HepG2 (cell line): Measurements from ENCODE around the gene GALNT18.

Experiments used
- CEBPB ChIP-seq: IDR thresholded peaks from 2 replicates; pipeline ENCODE4 v1.6.1; 2011; ENCODE audit warnings: low read depth, low read length, improper control_type of control experiment, borderline replicate concordance
- EZH2 ChIP-seq: conservative IDR thresholded peaks from 2 replicates; pipeline ENCODE4 v1.6.1; 2012; ENCODE audit warnings: mild to moderate bottlenecking, low read depth, low read length, moderate library complexity
- FIP1L1 ChIP-seq: fragments of 200-400 bp; formaldehyde crosslinking; IDR thresholded peaks from 2 replicates; pipeline ENCODE4 v1.6.1; 2018; ENCODE audit warnings: low read depth, mild to moderate bottlenecking, low read length, moderate library complexity, borderline replicate concordance; ENCODE audit not compliant: insufficient read depth
- NFE2L2 ChIP-seq: fragments of 150-350 bp; IDR thresholded peaks from 2 replicates; pipeline ENCODE4 v1.6.1; 2014; ENCODE audit warnings: low read length
- POLR2A ChIP-seq, 2 experiments: IDR thresholded peaks; 2 replicates each; pipeline ENCODE4 v1.6.1; 2011; ENCODE audit warnings: low read depth in 2 of 2, low read length in 2 of 2, mild to moderate bottlenecking in 1 of 2, moderate library complexity in 1 of 2; ENCODE audit not compliant: insufficient read depth in 1 of 2
- POLR2AphosphoS5 ChIP-seq: IDR thresholded peaks from 2 replicates; pipeline ENCODE4 v1.6.1; 2012; ENCODE audit warnings: low read depth, low read length
- ZKSCAN1 ChIP-seq: fragments of 150-350 bp; IDR thresholded peaks from 2 replicates; pipeline ENCODE4 v1.6.1; 2014; ENCODE audit warnings: low read length
- ZNF354B ChIP-seq: sonication (generic); formaldehyde crosslinking; IDR thresholded peaks from 2 replicates; pipeline ENCODE4 v1.8.0; 2022; ENCODE audit warnings: mild to moderate bottlenecking, missing genetic modification reagents
- TF ChIP-seq, protein P1 (sequence below): sonication (generic); formaldehyde crosslinking; IDR thresholded peaks from 2 replicates; pipeline ENCODE4 v1.5.0; 2020; ENCODE audit warnings: mild to moderate bottlenecking, missing genetic modification reagents, moderate library complexity
- TF ChIP-seq, protein P2 (sequence below): IDR thresholded peaks from 2 replicates; pipeline ENCODE4 v1.4.0; 2020; ENCODE audit warnings: mild to moderate bottlenecking, missing genetic modification reagents
- TF ChIP-seq, protein P3 (sequence below): sonication (generic); formaldehyde crosslinking; IDR thresholded peaks from 2 replicates; pipeline ENCODE4 v1.5.0; 2020; ENCODE audit warnings: missing genetic modification reagents

DNA sequence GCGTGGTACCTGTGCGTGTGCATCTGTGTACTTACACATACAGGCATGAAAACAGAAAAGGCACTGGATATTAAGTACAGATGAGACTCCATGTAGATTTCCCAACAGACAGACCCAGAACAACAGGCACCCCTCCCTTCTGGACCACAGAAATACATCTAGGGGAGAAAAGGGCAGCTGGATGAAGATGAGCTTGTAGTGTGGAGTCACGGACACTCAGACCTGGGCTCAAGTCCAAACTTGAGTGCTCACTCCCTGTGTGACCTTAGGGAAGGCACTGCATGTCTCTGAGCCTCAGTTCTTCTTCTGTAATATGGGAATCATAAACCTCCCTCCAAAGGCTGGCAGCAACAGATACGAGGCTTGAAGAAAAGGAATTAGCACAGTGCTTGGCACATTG lies 108.9 kb downstream of the GALNT18 start:
- TF ChIP-seq FIP1L1, result no peak
- TF ChIP-seq CEBPB, result no peak
- no peak for TF ChIP-seq ZKSCAN1
- TF ChIP-seq, protein P1, sequence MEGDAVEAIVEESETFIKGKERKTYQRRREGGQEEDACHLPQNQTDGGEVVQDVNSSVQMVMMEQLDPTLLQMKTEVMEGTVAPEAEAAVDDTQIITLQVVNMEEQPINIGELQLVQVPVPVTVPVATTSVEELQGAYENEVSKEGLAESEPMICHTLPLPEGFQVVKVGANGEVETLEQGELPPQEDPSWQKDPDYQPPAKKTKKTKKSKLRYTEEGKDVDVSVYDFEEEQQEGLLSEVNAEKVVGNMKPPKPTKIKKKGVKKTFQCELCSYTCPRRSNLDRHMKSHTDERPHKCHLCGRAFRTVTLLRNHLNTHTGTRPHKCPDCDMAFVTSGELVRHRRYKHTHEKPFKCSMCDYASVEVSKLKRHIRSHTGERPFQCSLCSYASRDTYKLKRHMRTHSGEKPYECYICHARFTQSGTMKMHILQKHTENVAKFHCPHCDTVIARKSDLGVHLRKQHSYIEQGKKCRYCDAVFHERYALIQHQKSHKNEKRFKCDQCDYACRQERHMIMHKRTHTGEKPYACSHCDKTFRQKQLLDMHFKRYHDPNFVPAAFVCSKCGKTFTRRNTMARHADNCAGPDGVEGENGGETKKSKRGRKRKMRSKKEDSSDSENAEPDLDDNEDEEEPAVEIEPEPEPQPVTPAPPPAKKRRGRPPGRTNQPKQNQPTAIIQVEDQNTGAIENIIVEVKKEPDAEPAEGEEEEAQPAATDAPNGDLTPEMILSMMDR (CRISPR knock-in tag), result no peak
- no peak for TF ChIP-seq POLR2A (IDR thresholded peaks at IDR 0.05; ENCODE audit: insufficient read depth in 1 of 2, low read depth in 2 of 2, low read length in 2 of 2)
- no peak for TF ChIP-seq EZH2
- no peak for TF ChIP-seq POLR2AphosphoS5
- TF ChIP-seq ZNF354B (CRISPR knock-in tag), result no peak
- TF ChIP-seq, protein P2, sequence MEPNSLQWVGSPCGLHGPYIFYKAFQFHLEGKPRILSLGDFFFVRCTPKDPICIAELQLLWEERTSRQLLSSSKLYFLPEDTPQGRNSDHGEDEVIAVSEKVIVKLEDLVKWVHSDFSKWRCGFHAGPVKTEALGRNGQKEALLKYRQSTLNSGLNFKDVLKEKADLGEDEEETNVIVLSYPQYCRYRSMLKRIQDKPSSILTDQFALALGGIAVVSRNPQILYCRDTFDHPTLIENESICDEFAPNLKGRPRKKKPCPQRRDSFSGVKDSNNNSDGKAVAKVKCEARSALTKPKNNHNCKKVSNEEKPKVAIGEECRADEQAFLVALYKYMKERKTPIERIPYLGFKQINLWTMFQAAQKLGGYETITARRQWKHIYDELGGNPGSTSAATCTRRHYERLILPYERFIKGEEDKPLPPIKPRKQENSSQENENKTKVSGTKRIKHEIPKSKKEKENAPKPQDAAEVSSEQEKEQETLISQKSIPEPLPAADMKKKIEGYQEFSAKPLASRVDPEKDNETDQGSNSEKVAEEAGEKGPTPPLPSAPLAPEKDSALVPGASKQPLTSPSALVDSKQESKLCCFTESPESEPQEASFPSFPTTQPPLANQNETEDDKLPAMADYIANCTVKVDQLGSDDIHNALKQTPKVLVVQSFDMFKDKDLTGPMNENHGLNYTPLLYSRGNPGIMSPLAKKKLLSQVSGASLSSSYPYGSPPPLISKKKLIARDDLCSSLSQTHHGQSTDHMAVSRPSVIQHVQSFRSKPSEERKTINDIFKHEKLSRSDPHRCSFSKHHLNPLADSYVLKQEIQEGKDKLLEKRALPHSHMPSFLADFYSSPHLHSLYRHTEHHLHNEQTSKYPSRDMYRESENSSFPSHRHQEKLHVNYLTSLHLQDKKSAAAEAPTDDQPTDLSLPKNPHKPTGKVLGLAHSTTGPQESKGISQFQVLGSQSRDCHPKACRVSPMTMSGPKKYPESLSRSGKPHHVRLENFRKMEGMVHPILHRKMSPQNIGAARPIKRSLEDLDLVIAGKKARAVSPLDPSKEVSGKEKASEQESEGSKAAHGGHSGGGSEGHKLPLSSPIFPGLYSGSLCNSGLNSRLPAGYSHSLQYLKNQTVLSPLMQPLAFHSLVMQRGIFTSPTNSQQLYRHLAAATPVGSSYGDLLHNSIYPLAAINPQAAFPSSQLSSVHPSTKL (CRISPR knock-in tag), result no peak
- TF ChIP-seq, protein P3, sequence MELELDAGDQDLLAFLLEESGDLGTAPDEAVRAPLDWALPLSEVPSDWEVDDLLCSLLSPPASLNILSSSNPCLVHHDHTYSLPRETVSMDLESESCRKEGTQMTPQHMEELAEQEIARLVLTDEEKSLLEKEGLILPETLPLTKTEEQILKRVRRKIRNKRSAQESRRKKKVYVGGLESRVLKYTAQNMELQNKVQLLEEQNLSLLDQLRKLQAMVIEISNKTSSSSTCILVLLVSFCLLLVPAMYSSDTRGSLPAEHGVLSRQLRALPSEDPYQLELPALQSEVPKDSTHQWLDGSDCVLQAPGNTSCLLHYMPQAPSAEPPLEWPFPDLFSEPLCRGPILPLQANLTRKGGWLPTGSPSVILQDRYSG, result no peak
- no peak for TF ChIP-seq NFE2L2
